GM23338 (cell line): Measurements from ENCODE around the gene KIF3C.
A peak's percentile ranks its signal among the peaks of the same experiment; 100 is the strongest.

Experiments used
- CREB1 ChIP-seq: fragments of 250-450 bp; sonication (Bioruptor Pico); IDR thresholded peaks from 2 replicates; pipeline ENCODE4 v1.5.0; 2020; ENCODE audit warnings: low read depth, mild to moderate bottlenecking, moderate library complexity
- EZH2 ChIP-seq: fragments of 200-600 bp; sonication (generic); IDR thresholded peaks from one replicate; pipeline ENCODE4 v1.8.0; 2017; ENCODE audit warnings: antibody characterized with exemption, mild to moderate bottlenecking, low read depth; ENCODE audit not compliant: unreplicated experiment
- EZH2phosphoT487 ChIP-seq: fragments of 200-600 bp; sonication (generic); IDR thresholded peaks from one replicate; pipeline ENCODE4 v1.8.1; 2018; ENCODE audit warnings: antibody characterized with exemption; ENCODE audit not compliant: unreplicated experiment
- JUNB ChIP-seq: IDR thresholded peaks from one replicate; pipeline ENCODE4 v1.6.1; 2016; ENCODE audit warnings: antibody characterized with exemption; ENCODE audit not compliant: unreplicated experiment
- POLR2AphosphoS5 ChIP-seq: IDR thresholded peaks from 2 replicates; pipeline ENCODE4 v1.6.1; 2016; ENCODE audit warnings: antibody characterized with exemption, low read depth
- STAT1 ChIP-seq: IDR thresholded peaks from one replicate; pipeline ENCODE4 v1.6.1; 2016; ENCODE audit warnings: antibody characterized with exemption; ENCODE audit not compliant: unreplicated experiment
- ZNF114 ChIP-seq: fragments of 250-450 bp; sonication (Bioruptor Pico); IDR thresholded peaks from 2 replicates; pipeline ENCODE4 v1.5.0; 2020; ENCODE audit warnings: mild to moderate bottlenecking, moderate library complexity
- TF ChIP-seq, protein P1 (sequence below), 2 experiments: fragments of 200-600 bp in 1 of 2; sonication (generic) in 1 of 2; conservative IDR thresholded peaks; 2 replicates each; pipeline versions ENCODE4 v1.5.1 to v1.6.1; 2016 to 2017; ENCODE audit warnings: antibody characterized with exemption in 2 of 2, low read depth in 2 of 2, mild to moderate bottlenecking in 2 of 2, moderate library complexity in 1 of 2
- TF ChIP-seq, protein P2 (sequence below): IDR thresholded peaks from 2 replicates; pipeline ENCODE4 v1.6.1; 2016; ENCODE audit warnings: antibody characterized with exemption
- TF ChIP-seq, protein P3 (sequence below): fragments of 250-450 bp; sonication (Bioruptor Pico); IDR thresholded peaks from 2 replicates; pipeline ENCODE4 v1.5.0; 2020; ENCODE audit warnings: mild to moderate bottlenecking, moderate library complexity

DNA sequence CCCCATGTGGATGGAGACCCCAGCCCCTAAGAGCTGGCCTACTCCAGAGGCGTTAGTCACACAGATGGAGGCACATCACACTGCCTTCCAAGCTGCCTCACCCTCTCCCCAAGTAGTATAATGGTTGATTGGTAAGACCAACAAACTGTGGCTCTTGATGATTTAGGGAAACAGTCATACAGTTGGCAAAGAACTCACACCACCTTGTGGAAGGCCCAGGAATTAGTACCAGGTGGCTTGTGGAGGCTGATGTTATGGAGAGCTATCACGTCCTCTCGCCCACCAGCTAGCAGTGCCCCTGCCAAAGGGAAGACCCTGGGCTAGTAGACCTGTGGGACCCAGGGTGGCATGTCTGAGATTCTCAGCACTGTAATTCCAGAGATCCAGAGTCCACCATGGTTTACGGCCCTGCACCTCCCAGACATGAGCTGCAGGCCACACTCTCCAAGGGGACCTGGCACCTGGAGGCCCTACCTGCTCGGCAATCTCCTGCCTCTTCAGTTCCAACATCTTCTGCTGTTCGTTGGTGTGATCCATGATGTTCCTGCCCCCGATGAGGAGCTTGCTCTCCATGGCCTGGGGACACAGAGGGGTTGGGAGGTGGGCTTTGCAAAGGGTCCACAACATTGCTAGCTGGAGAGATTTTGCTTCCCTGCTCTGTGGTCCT is 26.3 kb downstream of the KIF3C start:
- TF ChIP-seq, protein P1, sequence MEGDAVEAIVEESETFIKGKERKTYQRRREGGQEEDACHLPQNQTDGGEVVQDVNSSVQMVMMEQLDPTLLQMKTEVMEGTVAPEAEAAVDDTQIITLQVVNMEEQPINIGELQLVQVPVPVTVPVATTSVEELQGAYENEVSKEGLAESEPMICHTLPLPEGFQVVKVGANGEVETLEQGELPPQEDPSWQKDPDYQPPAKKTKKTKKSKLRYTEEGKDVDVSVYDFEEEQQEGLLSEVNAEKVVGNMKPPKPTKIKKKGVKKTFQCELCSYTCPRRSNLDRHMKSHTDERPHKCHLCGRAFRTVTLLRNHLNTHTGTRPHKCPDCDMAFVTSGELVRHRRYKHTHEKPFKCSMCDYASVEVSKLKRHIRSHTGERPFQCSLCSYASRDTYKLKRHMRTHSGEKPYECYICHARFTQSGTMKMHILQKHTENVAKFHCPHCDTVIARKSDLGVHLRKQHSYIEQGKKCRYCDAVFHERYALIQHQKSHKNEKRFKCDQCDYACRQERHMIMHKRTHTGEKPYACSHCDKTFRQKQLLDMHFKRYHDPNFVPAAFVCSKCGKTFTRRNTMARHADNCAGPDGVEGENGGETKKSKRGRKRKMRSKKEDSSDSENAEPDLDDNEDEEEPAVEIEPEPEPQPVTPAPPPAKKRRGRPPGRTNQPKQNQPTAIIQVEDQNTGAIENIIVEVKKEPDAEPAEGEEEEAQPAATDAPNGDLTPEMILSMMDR (conservative IDR thresholded peaks at IDR 0.05; ENCODE audit: low read depth in 2 of 2), result peak; percentile 25 to 52; a peak in 3 of 4 replicates
- TF ChIP-seq EZH2 (no peak), STAT1 (no peak), POLR2AphosphoS5 (no peak), CREB1 (no peak), EZH2phosphoT487 (no peak), ZNF114 (CRISPR knock-in tag) (no peak), JUNB (no peak)
- TF ChIP-seq, protein P2, sequence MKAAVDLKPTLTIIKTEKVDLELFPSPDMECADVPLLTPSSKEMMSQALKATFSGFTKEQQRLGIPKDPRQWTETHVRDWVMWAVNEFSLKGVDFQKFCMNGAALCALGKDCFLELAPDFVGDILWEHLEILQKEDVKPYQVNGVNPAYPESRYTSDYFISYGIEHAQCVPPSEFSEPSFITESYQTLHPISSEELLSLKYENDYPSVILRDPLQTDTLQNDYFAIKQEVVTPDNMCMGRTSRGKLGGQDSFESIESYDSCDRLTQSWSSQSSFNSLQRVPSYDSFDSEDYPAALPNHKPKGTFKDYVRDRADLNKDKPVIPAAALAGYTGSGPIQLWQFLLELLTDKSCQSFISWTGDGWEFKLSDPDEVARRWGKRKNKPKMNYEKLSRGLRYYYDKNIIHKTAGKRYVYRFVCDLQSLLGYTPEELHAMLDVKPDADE, result no peak
- TF ChIP-seq, protein P3, sequence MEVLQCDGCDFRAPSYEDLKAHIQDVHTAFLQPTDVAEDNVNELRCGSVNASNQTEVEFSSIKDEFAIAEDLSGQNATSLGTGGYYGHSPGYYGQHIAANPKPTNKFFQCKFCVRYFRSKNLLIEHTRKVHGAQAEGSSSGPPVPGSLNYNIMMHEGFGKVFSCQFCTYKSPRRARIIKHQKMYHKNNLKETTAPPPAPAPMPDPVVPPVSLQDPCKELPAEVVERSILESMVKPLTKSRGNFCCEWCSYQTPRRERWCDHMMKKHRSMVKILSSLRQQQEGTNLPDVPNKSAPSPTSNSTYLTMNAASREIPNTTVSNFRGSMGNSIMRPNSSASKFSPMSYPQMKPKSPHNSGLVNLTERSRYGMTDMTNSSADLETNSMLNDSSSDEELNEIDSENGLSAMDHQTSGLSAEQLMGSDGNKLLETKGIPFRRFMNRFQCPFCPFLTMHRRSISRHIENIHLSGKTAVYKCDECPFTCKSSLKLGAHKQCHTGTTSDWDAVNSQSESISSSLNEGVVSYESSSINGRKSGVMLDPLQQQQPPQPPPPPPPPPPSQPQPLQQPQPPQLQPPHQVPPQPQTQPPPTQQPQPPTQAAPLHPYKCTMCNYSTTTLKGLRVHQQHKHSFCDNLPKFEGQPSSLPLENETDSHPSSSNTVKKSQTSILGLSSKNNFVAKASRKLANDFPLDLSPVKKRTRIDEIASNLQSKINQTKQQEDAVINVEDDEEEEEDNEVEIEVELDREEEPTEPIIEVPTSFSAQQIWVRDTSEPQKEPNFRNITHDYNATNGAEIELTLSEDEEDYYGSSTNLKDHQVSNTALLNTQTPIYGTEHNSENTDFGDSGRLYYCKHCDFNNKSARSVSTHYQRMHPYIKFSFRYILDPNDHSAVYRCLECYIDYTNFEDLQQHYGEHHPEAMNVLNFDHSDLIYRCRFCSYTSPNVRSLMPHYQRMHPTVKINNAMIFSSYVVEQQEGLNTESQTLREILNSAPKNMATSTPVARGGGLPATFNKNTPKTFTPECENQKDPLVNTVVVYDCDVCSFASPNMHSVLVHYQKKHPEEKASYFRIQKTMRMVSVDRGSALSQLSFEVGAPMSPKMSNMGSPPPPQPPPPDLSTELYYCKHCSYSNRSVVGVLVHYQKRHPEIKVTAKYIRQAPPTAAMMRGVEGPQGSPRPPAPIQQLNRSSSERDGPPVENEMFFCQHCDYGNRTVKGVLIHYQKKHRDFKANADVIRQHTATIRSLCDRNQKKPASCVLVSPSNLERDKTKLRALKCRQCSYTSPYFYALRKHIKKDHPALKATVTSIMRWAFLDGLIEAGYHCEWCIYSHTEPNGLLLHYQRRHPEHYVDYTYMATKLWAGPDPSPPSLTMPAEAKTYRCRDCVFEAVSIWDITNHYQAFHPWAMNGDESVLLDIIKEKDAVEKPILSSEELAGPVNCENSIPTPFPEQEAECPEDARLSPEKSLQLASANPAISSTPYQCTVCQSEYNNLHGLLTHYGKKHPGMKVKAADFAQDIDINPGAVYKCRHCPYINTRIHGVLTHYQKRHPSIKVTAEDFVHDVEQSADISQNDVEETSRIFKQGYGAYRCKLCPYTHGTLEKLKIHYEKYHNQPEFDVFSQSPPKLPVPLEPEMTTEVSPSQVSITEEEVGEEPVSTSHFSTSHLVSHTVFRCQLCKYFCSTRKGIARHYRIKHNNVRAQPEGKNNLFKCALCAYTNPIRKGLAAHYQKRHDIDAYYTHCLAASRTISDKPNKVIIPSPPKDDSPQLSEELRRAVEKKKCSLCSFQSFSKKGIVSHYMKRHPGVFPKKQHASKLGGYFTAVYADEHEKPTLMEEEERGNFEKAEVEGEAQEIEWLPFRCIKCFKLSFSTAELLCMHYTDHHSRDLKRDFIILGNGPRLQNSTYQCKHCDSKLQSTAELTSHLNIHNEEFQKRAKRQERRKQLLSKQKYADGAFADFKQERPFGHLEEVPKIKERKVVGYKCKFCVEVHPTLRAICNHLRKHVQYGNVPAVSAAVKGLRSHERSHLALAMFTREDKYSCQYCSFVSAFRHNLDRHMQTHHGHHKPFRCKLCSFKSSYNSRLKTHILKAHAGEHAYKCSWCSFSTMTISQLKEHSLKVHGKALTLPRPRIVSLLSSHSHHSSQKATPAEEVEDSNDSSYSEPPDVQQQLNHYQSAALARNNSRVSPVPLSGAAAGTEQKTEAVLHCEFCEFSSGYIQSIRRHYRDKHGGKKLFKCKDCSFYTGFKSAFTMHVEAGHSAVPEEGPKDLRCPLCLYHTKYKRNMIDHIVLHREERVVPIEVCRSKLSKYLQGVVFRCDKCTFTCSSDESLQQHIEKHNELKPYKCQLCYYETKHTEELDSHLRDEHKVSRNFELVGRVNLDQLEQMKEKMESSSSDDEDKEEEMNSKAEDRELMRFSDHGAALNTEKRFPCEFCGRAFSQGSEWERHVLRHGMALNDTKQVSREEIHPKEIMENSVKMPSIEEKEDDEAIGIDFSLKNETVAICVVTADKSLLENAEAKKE (CRISPR knock-in tag), result no peak
